GM21825 (cell line): ENCODE results near the gene YAP1.
"Not testable (repeated sequence)": the region's sequence is repeated elsewhere in the genome, so short reads cannot be mapped to it uniquely, and the experiment has no call there.

Source experiments
- ATAC-seq: cut with Tn5 transposase; IDR thresholded peaks from one replicate; pipeline ENCODE4 v1.9.1; 2021; ENCODE audit warnings: mild to moderate bottlenecking, moderate library complexity; ENCODE audit not compliant: unreplicated experiment

YAP1 gene

DNA sequence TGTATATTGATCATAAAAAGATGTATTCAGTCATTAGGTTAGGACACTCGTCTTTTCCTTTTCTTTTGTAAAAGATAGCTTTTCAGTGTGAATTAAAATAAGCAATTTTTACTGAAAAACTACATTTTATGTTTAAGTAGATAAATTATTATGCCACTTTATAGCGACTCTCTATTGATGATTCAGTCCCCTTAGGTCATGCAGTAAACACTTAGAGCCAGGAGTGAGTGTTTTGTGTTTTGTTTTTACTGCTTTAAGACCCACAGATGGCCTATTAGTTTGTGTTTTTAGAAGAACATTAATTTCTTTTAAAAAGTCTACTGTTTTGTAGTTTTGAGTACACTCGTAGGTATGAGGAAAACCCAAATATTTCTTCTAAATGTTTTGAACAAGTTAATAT, 86.6 kb downstream of the YAP1 start:
- ATAC-seq: no peak

- ATAC-seq: no peak
Observed at GRCh38 chr11:102197670-102198139, 87.5 kb downstream of the YAP1 start.

GRCh38 chr11:102199673-102200072, 89.4 kb downstream of the YAP1 start:
- ATAC-seq: no peak

- not testable (repeated sequence) for ATAC-seq
Observed at GRCh38 chr11:102200325-102200724, 90.1 kb downstream of the YAP1 start.

DNA sequence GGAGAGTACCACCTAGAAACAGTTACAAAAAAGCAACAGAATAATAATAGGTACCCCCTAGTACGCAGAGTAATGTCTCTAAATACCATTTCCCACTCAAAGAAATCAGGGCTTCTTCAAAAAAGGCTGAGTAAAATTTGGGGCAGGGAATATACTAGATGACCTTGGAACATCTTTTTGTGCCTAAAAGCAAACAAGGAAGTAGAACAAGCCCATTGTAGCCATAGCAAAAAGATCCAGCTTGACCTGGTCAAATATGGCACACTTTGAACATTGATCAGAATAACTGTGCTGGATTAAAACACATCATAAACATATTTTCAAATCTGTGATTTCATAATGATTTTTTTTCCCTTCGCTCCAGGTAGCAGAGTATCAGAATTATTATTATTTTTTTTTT, 91.5 kb downstream of the YAP1 start:
- ATAC-seq: no peak

GRCh38 chr11:102202972-102203371, 92.7 kb downstream of the YAP1 start:
- no peak for ATAC-seq

DNA sequence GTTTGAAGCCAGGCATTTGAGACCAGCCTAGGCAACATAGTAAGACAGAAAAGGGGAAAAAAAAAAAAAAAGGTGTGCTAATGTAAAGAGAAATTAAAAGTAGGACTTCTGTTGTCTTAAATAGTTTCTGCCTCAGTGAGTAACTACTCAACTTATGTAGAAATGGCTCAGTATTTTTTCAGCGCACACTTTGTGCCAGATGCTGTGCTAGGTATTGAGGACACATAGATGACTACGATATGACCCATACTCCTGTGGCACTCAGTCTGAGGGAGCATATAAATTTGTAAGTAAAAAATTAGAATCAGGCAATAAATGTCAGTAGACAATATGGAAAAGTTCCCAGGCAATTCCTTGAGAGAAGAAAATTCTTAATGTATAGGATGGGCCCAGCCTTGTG, 93.9 kb downstream of the YAP1 start:
- no peak for ATAC-seq

DNA sequence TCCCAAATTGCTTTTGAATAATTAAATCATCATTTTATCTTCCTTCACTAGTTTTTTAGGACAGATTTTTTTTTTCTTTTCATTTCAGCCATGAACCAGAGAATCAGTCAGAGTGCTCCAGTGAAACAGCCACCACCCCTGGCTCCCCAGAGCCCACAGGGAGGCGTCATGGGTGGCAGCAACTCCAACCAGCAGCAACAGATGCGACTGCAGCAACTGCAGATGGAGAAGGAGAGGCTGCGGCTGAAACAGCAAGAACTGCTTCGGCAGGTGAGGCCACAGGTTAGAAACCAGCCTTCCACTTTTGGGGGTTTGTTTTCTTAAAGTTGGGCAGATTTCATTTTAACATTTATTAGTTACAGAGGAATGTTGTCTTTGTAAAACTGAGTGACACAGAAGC, 95.6 kb downstream of the YAP1 start:
- no peak for ATAC-seq

- no peak for ATAC-seq
Observed at GRCh38 chr11:102208835-102209234, 98.6 kb downstream of the YAP1 start.

GRCh38 chr11:102214623-102215022, 104.4 kb downstream of the YAP1 start:
- no peak for ATAC-seq

DNA sequence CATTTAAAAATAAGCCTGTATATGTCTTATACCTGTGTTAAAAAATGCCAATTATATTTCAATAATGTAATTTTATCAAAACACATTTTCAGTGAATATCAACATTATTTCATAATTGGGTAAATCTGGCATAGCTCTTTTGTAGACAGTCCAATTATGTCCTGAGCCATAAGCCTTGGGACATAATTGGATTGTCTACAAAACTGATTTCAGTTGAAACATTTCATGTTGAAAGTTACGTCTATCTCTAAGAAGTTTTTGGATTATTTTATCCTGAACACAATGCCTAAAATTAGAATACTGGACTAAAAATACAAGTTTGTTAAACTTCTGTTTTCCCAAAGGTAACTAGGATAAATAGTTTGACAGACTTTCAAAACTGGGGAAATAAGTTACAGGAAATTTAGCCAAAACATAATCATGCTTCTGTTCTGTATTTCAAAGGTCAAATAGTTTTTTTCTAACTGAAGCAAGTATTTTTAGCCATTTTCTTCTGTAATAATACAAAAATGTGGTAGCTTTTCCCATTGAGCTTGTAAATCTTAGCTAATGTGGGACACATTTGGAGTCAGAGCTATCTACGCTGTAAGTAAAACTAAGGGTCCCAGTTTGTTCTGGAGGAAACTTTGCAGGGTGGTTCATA, 106.3 kb downstream of the YAP1 start:
- no peak for ATAC-seq

DNA sequence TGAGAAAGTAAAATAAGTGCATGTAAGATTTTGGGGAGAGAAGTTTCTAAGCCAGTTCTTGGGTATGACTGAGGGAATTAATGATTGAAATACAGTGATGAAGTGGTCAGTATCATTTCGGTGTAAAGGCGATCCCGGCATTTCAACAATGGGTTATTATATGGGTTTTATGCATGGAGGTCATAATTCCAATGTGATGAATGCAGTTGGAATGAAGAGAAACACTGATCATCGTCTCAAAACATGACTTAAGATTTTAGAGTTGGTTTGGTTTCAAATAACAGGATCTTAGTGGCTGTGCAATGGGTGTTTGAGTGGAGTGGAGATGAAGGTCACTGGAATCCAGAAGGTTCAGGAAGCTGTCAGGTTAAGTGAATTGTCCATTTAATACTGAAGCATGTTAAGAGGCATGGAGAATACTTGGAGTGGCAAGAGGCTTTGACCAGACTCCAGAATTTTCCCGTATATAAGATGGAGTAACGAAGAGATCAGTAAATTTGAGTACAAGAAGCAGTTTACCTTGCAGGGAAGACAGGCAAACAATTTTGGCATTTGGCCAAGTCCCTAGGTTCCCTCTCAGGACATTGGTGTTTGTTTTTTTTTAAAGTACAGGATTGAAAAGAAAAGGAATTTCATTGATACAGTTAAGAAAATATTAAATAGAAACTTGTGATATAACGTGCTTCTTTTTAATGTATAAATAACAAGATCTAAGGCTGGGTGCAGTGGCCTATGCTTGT, 110.7 kb downstream of the YAP1 start:
- ATAC-seq: no peak

GRCh38 chr11:102223859-102224258, 113.6 kb downstream of the YAP1 start:
- ATAC-seq: no peak

- no peak for ATAC-seq
Observed at GRCh38 chr11:102225689-102226568, 115.7 kb downstream of the YAP1 start.

GRCh38 chr11:102226702-102227490, 116.6 kb downstream of the YAP1 start:
- ATAC-seq: no peak

DNA sequence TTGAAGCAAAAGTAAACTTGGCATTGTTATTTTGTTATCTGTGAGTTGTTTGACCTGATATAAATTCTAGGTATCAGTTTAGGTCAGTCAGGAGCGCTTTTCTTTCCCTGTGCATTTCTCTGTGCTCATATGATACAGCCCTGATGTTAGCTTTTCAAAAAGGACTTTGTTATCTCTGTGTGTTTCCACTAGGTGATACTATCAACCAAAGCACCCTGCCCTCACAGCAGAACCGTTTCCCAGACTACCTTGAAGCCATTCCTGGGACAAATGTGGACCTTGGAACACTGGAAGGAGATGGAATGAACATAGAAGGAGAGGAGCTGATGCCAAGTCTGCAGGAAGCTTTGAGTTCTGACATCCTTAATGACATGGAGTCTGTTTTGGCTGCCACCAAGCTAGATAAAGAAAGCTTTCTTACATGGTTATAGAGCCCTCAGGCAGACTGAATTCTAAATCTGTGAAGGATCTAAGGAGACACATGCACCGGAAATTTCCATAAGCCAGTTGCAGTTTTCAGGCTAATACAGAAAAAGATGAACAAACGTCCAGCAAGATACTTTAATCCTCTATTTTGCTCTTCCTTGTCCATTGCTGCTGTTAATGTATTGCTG, 119.4 kb downstream of the YAP1 start:
- ATAC-seq: no peak

- no peak for ATAC-seq
Observed at GRCh38 chr11:102230186-102230585, 119.9 kb downstream of the YAP1 start.

DNA sequence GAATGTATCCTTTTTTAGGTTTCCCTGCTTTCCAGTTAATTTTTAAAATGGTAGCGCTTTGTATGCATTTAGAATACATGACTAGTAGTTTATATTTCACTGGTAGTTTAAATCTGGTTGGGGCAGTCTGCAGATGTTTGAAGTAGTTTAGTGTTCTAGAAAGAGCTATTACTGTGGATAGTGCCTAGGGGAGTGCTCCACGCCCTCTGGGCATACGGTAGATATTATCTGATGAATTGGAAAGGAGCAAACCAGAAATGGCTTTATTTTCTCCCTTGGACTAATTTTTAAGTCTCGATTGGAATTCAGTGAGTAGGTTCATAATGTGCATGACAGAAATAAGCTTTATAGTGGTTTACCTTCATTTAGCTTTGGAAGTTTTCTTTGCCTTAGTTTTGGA, 120.7 kb downstream of the YAP1 start:
- no peak for ATAC-seq

DNA sequence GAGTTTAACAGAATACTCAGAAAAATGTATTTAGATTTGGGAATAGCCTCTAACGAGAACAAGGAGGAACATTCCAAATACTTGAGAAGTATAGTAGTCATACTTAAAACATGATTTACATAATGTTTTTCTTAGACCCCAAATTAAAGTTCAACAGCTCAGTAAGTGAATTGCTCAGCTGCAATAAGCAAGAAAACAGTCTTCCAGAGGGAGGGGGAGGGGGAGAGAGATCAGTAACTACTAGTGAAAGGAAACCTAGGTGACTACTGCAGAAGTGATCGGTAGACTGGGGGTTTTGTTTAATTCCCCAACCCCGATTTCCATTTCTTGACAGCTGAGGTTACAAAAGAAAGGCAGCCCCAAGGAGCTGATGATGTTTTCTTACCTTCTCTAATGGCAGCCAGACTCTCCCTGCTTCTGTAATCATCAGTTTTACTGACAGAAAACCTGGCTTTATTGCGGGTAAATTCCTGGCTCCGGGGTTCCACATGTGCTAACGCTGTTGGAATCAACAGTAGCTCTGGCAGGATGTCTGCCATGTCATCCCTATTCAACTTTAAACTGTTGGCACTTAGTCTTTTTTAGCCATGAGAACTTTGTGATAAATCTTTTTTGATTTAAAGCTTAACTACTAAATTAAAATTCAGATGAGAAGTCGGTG, 124.7 kb downstream of the YAP1 start:
- ATAC-seq: no peak
